HCT116 (cell line): ENCODE data around the gene BRCA2. TPM values are rescaled to one million over a fixed set of nuclear protein-coding genes. Genes with fewer than 3 reads are reported as not detected.

Experiments
- ATAC-seq: fragments of 200-7000 bp; cut with Tn5 transposase; 2 replicates; pipeline ENCODE4 v1.9.1; 2020; ENCODE audit warnings: mild to moderate bottlenecking, moderate library complexity
- BruUV-seq: library from RNA; stranded (reverse); fragments of 400-500 nt; replicated peaks from 2 replicates; lab custom pipeline; 2021; lab: Mats Ljungman, UMichigan
- CTCF ChIA-PET: fragments of 300-600 bp; sonication (Branson Sonifier 250); formaldehyde crosslinking; loops from one replicate; lab custom pipeline; 2021; ENCODE audit warnings: antibody characterized with exemption; lab: Charles Lee
- POLR2A ChIA-PET: fragments of 300-600, 350-600 bp; sonication (Branson Sonifier 250); formaldehyde crosslinking; loops from one replicate; lab custom pipeline; 2021; ENCODE audit warnings: antibody characterized with exemption; lab: Charles Lee
- RAD21 ChIA-PET, 2 experiments: fragments of 300-600 bp; sonication (Branson Sonifier 250); formaldehyde crosslinking; loops; one replicate each; lab custom pipeline; 2023; ENCODE audit warnings: low total read pairs in 2 of 2; ENCODE audit not compliant: uncharacterized antibody in 2 of 2, unreplicated experiment in 2 of 2, low non-redundant PET in 1 of 2; lab: Charles Lee
- DNase-seq: peaks from one replicate; pipeline ENCODE4 v3.0.0-alpha.2; 2010; ENCODE audit warnings: low read depth, low spot score
- H2AFZ ChIP-seq: fragments of 200-600 bp; shearing (Covaris generic), sonication (generic); 2 replicates; pipeline ENCODE4 v1.6.1; 2017; ENCODE audit warnings: low read depth, mixed run types, mixed read lengths, antibody characterized with exemption, low read length; ENCODE audit not compliant: poor library complexity, severe bottlenecking
- H3K27ac ChIP-seq: 2 replicates; pipeline ENCODE4 v1.5.1; 2012; ENCODE audit warnings: low read depth, low read length
- H3K27me3 ChIP-seq: fragments of 200-600 bp; sonication (generic); 2 replicates; pipeline ENCODE4 v1.6.1; 2016; ENCODE audit warnings: mixed run types, low read length, mixed read lengths; ENCODE audit not compliant: insufficient read depth
- H3K36me3 ChIP-seq, 2 experiments: fragments of 200-500 bp in 1 of 2; fragments of 200-600 bp in 1 of 2; sonication (Bioruptor generic) in 1 of 2; sonication (generic) in 1 of 2; 2 replicates each; pipeline versions ENCODE4 v1.5.1 to v1.6.1; 2014 to 2016; ENCODE audit warnings: low read length in 2 of 2, inconsistent platforms in 1 of 2, mixed read lengths in 1 of 2, mixed run types in 1 of 2; ENCODE audit not compliant: insufficient read depth in 2 of 2, control insufficient read depth in 1 of 2
- H3K4me1 ChIP-seq, 2 experiments: fragments of 200-600 bp in 1 of 2; sonication (generic) in 1 of 2; 2 replicates each; pipeline versions ENCODE4 v1.5.1 to v1.6.1; 2012 to 2017; ENCODE audit warnings: low read length in 2 of 2, inconsistent platforms in 1 of 2, mild to moderate bottlenecking in 1 of 2, mixed read lengths in 1 of 2, mixed run types in 1 of 2, moderate library complexity in 1 of 2; ENCODE audit not compliant: insufficient read depth in 2 of 2, control insufficient read depth in 1 of 2
- H3K4me2 ChIP-seq: fragments of 200-600 bp; sonication (generic); 2 replicates; pipeline ENCODE4 v1.6.1; 2017; ENCODE audit warnings: mixed run types, low read length, mixed read lengths
- H3K4me3 ChIP-seq, 2 experiments: fragments of 200-600 bp in 1 of 2; sonication (generic) in 1 of 2; replicated peaks in 1 of 2; 2 replicates each; pipeline ENCODE4 v1.5.1; 2011 to 2016; ENCODE audit warnings: low read length in 2 of 2, control low read depth in 1 of 2, low read depth in 1 of 2, mild to moderate bottlenecking in 1 of 2, mixed read lengths in 1 of 2, mixed run types in 1 of 2
- H3K79me2 ChIP-seq: fragments of 200-600 bp; sonication (generic); 2 replicates; pipeline ENCODE4 v1.6.1; 2017; ENCODE audit warnings: mild to moderate bottlenecking, mixed run types, low read length, moderate library complexity, mixed read lengths; ENCODE audit not compliant: insufficient read depth
- H3K9ac ChIP-seq: fragments of 200-600 bp; sonication (generic); 2 replicates; pipeline ENCODE4 v1.6.1; 2016; ENCODE audit warnings: low read length, mixed read lengths
- H3K9me2 ChIP-seq: fragments of 200-600 bp; sonication (generic), shearing (Covaris generic); 2 replicates; pipeline ENCODE4 v1.6.1; 2017; ENCODE audit warnings: mixed run types, mild to moderate bottlenecking, moderate library complexity; ENCODE audit not compliant: insufficient read depth
- H3K9me3 ChIP-seq, 2 experiments: fragments of 200-500 bp in 1 of 2; fragments of 200-600 bp in 1 of 2; sonication (Bioruptor generic) in 1 of 2; sonication (generic) in 1 of 2; 2 replicates each; pipeline ENCODE4 v1.6.1; 2014 to 2017; ENCODE audit warnings: low read length in 2 of 2, mixed read lengths in 2 of 2, inconsistent platforms in 1 of 2, low read depth in 1 of 2, mild to moderate bottlenecking in 1 of 2, mixed run types in 1 of 2, moderate library complexity in 1 of 2; ENCODE audit not compliant: control insufficient read depth in 1 of 2, insufficient read depth in 1 of 2
- H4K20me1 ChIP-seq: fragments of 200-600 bp; sonication (generic), shearing (Covaris generic); 2 replicates; pipeline ENCODE4 v1.6.1; 2017; ENCODE audit warnings: mixed run types, mild to moderate bottlenecking, moderate library complexity; ENCODE audit not compliant: insufficient read depth
- CEBPB ChIP-seq: IDR thresholded peaks from 2 replicates; pipeline ENCODE4 v1.6.1; 2012; ENCODE audit warnings: low read depth
- EGR1 ChIP-seq: IDR thresholded peaks from 2 replicates; pipeline ENCODE4 v1.6.1; 2012; ENCODE audit warnings: low read depth
- RAD21 ChIP-seq: IDR thresholded peaks from 2 replicates; pipeline ENCODE4 v1.6.1; 2012; ENCODE audit warnings: low read depth, mild to moderate bottlenecking
- SIN3A ChIP-seq: IDR thresholded peaks from 2 replicates; pipeline ENCODE4 v1.6.1; 2012; ENCODE audit warnings: low read depth
- intact Hi-C: fragments of 100-400 bp; cut with micrococcal nuclease; formaldehyde crosslinking; loops from 2 replicates; pipeline ENCODE4 v1.10.0; 2022
- total RNA-seq: library from RNA; stranded (reverse); gene quantifications from one replicate; pipeline ENCODE4 v1.2.1, GENCODE V29; 2021; ENCODE audit not compliant: unreplicated experiment
- TF ChIP-seq, protein P1 (sequence below): IDR thresholded peaks from 2 replicates; pipeline ENCODE4 v1.6.1; 2012; ENCODE audit warnings: low read depth

The BRCA2 gene
- total RNA-seq, 1 experiment from 2014 or later = 14.2 TPM

DNA sequence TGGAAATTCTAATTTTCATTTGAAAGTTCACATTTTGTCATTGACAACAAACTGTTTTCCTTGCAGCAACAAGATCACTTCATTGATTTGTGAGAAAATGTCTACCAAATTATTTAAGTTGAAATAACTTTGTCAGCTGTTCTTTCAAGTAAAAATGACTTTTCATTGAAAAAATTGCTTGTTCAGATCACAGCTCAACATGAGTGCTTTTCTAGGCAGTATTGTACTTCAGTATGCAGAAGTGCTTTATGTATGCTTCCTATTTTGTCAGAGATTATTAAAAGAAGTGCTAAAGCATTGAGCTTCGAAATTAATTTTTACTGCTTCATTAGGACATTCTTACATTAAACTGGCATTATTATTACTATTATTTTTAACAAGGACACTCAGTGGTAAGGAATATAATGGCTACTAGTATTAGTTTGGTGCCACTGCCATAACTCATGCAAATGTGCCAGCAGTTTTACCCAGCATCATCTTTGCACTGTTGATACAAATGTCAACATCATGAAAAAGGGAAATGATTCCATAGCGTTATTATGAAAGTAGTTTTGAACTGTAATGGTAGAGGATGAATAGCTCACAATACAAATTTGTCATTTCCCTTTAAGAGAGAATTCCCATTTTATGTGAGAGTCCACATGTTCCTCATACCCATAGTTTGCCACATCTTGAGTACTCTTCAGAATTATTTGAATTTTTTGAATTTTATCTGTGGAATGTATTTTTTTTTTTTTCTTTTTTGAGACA, 2.6 kb downstream of the BRCA2 start:
- POLR2A ChIA-PET = no interaction called here
- Histone ChIP-seq H4K20me1 (no peaks in the 10 kb centered on the region), H3K4me3 (no peak overlapping the region), H3K9me2 (no peaks in the 10 kb centered on the region), H3K27ac (no peak overlapping the region), H3K4me1 (peaks cover 7 to 16% of the 10 kb centered on the region in 2 experiments), H3K9me3 (no peaks in the 10 kb centered on the region), H3K9ac (no peak overlapping the region), H3K27me3 (no peaks in the 10 kb centered on the region), H2AFZ (no peak overlapping the region), H3K79me2 (peaks cover 7% of the 10 kb centered on the region; the same call in 1 of the 2 replicates), H3K36me3 (peaks cover 0 to 9% of the 10 kb centered on the region in 2 experiments; a peak in 2 of 4 replicates), H3K4me2 (no peak overlapping the region)
- intact Hi-C loops = loop anchor here (2.0 to 5.0 kb wide), 2 partner anchors 21 to 219 kb away; partner anchors contain the start of gene N4BP2L2
- DNase-seq = no peak
- no peak for ATAC-seq
- CTCF ChIA-PET = interaction anchor here (0.9 to 1.9 kb wide), 2 partner anchors 154 to 408 kb away, joined by 3 to 4 read pairs; no protein-coding TSS in a partner anchor
- no TSS peak for BruUV-seq
- TF ChIP-seq CEBPB (no peak), RAD21 (no peak), SIN3A (no peak), EGR1 (no peak)
- TF ChIP-seq, protein P1, sequence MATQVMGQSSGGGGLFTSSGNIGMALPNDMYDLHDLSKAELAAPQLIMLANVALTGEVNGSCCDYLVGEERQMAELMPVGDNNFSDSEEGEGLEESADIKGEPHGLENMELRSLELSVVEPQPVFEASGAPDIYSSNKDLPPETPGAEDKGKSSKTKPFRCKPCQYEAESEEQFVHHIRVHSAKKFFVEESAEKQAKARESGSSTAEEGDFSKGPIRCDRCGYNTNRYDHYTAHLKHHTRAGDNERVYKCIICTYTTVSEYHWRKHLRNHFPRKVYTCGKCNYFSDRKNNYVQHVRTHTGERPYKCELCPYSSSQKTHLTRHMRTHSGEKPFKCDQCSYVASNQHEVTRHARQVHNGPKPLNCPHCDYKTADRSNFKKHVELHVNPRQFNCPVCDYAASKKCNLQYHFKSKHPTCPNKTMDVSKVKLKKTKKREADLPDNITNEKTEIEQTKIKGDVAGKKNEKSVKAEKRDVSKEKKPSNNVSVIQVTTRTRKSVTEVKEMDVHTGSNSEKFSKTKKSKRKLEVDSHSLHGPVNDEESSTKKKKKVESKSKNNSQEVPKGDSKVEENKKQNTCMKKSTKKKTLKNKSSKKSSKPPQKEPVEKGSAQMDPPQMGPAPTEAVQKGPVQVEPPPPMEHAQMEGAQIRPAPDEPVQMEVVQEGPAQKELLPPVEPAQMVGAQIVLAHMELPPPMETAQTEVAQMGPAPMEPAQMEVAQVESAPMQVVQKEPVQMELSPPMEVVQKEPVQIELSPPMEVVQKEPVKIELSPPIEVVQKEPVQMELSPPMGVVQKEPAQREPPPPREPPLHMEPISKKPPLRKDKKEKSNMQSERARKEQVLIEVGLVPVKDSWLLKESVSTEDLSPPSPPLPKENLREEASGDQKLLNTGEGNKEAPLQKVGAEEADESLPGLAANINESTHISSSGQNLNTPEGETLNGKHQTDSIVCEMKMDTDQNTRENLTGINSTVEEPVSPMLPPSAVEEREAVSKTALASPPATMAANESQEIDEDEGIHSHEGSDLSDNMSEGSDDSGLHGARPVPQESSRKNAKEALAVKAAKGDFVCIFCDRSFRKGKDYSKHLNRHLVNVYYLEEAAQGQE = no peak
- RAD21 ChIA-PET = no interaction called here
